HG03175 (cell line): Measurements from ENCODE around the gene GOLGA8M.
A peak's percentile ranks its signal among the peaks of the same experiment; 100 is the strongest.
"Not testable (repeated sequence)": the region's sequence is repeated elsewhere in the genome, so short reads cannot be mapped to it uniquely, and the experiment has no call there.

Experiments used
- ATAC-seq: cut with Tn5 transposase; IDR thresholded peaks from one replicate; pipeline ENCODE4 v1.9.1; 2021; ENCODE audit warnings: mild to moderate bottlenecking, moderate library complexity; ENCODE audit not compliant: unreplicated experiment

Gene GOLGA8M

GRCh38 chr15:28712270-28712669, at the start of gene GOLGA8M:
GOLGA8M (minus strand) TSS chr15:28712421; CDS start chr15:28712323, 98 bp downstream.
- ATAC-seq = not testable (repeated sequence)

GRCh38 chr15:28742890-28743289, 30.7 kb upstream of the GOLGA8M start:
- not testable (repeated sequence) for ATAC-seq

GRCh38 chr15:28738590-28739292, 26.5 kb upstream of the GOLGA8M start:
- peak; percentile 37 for ATAC-seq

- peak; percentile 17 for ATAC-seq
These were observed 26.0 kb upstream of the GOLGA8M start for GRCh38 chr15:28738200-28738561.

- ATAC-seq = peak; percentile 59
These were observed 25.4 kb upstream of the GOLGA8M start for GRCh38 chr15:28737521-28738199.

GRCh38 chr15:28728061-28728460, 15.8 kb upstream of the GOLGA8M start:
- ATAC-seq = not testable (repeated sequence)

- ATAC-seq = not testable (repeated sequence)
These were observed 14.8 kb upstream of the GOLGA8M start for GRCh38 chr15:28727026-28727425.

GRCh38 chr15:28726102-28726501, 13.9 kb upstream of the GOLGA8M start:
- ATAC-seq = no peak

- no peak for ATAC-seq
These were observed 13.3 kb upstream of the GOLGA8M start for GRCh38 chr15:28725556-28725955.

- ATAC-seq = not testable (repeated sequence)
These were observed 11.8 kb upstream of the GOLGA8M start for GRCh38 chr15:28723986-28724385.

GRCh38 chr15:28719626-28720025, 7.4 kb upstream of the GOLGA8M start:
- ATAC-seq = not testable (repeated sequence)

- ATAC-seq = not testable (repeated sequence)
These were observed 6.4 kb upstream of the GOLGA8M start for GRCh38 chr15:28718576-28718975.

- not testable (repeated sequence) for ATAC-seq
These were observed 2.0 kb upstream of the GOLGA8M start for GRCh38 chr15:28714176-28714575.

GRCh38 chr15:28703927-28704326, 8.3 kb downstream of the GOLGA8M start:
- not testable (repeated sequence) for ATAC-seq

- not testable (repeated sequence) for ATAC-seq
These were observed 9.8 kb downstream of the GOLGA8M start for GRCh38 chr15:28702427-28702826.

- not testable (repeated sequence) for ATAC-seq
These were observed 18.0 kb downstream of the GOLGA8M start for GRCh38 chr15:28694006-28694751.

- ATAC-seq = not testable (repeated sequence)
These were observed 19.2 kb downstream of the GOLGA8M start for GRCh38 chr15:28693021-28693420.

GRCh38 chr15:28673533-28673932, 38.7 kb downstream of the GOLGA8M start:
- not testable (repeated sequence) for ATAC-seq

GRCh38 chr15:28672122-28672521, 40.1 kb downstream of the GOLGA8M start:
- ATAC-seq = not testable (repeated sequence)

- not testable (repeated sequence) for ATAC-seq
These were observed 45.8 kb downstream of the GOLGA8M start for GRCh38 chr15:28666402-28666801.

- ATAC-seq = not testable (repeated sequence)
These were observed 47.6 kb downstream of the GOLGA8M start for GRCh38 chr15:28664575-28664974.
